Small intestine (tissue), 7 donors: ENCODE results near the gene FARP2. TPM values are rescaled to one million over a fixed set of nuclear protein-coding genes. Genes with fewer than 3 reads are reported as not detected.

Experiments used
- DNase-seq, 2 donors: peaks; one replicate each; pipeline versions ENCODE4 v3.0.0 to v3.0.0-alpha.2; 2013
- FAIRE-seq: peaks from 2 replicates; lab custom pipeline; 2012; peaks lifted over from hg19 to GRCh38; lab: Jason Lieb, UNC
- H3K27ac ChIP-seq, 3 donors: one replicate each; pipeline ENCODE4 v1.5.1; 2013; ENCODE audit warnings: low read length in 2 of 3, mild to moderate bottlenecking in 2 of 3, control low read depth in 1 of 3, inconsistent platforms in 1 of 3, low read depth in 1 of 3, moderate library complexity in 1 of 3
- H3K27me3 ChIP-seq, 3 donors: one replicate each; pipeline ENCODE4 v1.6.1; 2013; ENCODE audit warnings: low read length in 3 of 3, inconsistent platforms in 1 of 3; ENCODE audit not compliant: control insufficient read depth in 3 of 3, insufficient read depth in 3 of 3
- H3K36me3 ChIP-seq, 3 donors: one replicate each; pipeline ENCODE4 v1.6.1; 2013; ENCODE audit warnings: low read length in 3 of 3, inconsistent platforms in 1 of 3, low read depth in 1 of 3, mild to moderate bottlenecking in 1 of 3, moderate library complexity in 1 of 3; ENCODE audit not compliant: control insufficient read depth in 3 of 3, insufficient read depth in 2 of 3
- H3K4me1 ChIP-seq, 3 donors: one replicate each; pipeline ENCODE4 v1.6.1; 2013; ENCODE audit warnings: low read length in 2 of 3, inconsistent platforms in 1 of 3, low read depth in 1 of 3, mild to moderate bottlenecking in 1 of 3, moderate library complexity in 1 of 3; ENCODE audit not compliant: control insufficient read depth in 3 of 3, insufficient read depth in 2 of 3
- H3K4me3 ChIP-seq, 3 donors: one replicate each; pipeline ENCODE4 v1.5.1; 2013; ENCODE audit warnings: low read length in 3 of 3, control low read depth in 1 of 3, inconsistent platforms in 1 of 3, low read depth in 1 of 3, mild to moderate bottlenecking in 1 of 3, moderate library complexity in 1 of 3
- H3K9me3 ChIP-seq, 2 donors: one replicate each; pipeline ENCODE4 v1.6.1; 2013; ENCODE audit warnings: low read depth in 1 of 2, low read length in 1 of 2; ENCODE audit not compliant: control insufficient read depth in 2 of 2, insufficient read depth in 1 of 2
- WGBS, 3 donors: extraction: QIAGEN DNeasy Blood & Tissue Kit; methylation state at CpG; one replicate each; pipeline ENCODE4 v1.1.7; 2013; 5-methylcytosine and 5-hydroxymethylcytosine counted together
- polyA plus RNA-seq, 4 donors: library from polyadenylated mRNA; stranded (reverse) in 3 of 4; unstranded in 1 of 4; fragments of 200-250 nt in 3 of 4; fragments of 120-200 nt in 1 of 4; gene quantifications; one replicate each; pipeline versions ENCODE4 v1.2.1 to v1.2.3, GENCODE V29; 2013
- donor health status: healthy with polysubstance abuse.
- donor health status: control.
- donor health status: control.
- donor health status: Bipolar disorder and iron deficiency.
- donor health status: healthy.

The FARP2 gene
- polyA plus RNA-seq, 4 donors = 25.7 to 65.3 (median 49.8) TPM

DNA sequence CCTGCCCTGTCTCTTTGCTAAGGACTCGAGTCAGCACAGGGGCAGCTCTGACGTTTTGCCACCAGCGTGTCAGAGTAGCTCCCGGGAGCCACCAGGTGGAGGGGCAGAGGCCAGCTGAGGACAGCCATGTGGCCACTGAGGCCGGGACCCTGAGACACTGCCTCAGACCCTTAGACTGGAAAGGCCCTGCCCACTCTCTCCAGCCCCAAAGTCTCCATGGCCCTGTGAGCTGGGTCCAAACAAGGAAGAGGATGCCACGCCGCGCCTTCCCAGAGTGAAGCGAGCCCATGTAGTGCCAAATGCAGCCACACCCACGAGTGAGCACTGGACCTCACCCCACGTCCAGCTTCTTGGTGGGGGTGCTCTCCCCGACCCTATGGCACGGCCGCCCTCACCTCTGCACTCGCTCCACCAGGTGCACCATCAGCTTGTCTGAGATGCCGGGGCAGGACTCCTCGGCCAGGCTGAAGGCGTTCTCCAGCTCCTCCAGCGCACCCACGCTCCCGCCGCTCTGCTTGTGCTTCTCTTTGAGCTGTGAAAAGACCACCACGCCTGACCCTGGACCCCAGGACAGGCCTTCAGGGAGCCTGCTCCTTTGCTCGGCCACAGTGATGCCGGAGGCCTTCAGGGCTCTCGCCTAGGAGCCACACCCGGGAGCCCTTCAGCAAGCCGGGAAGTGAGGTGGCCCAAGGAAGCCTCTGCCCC lies 140.1 kb downstream of the FARP2 start:
- Histone ChIP-seq H3K36me3 (peaks cover 6 to 98% (median 18%) of the 10 kb centered on the region in 3 donors), H3K4me1 (peaks cover 0 to 8% (median 0%) of the 10 kb centered on the region in 3 donors), H3K9me3 (no peaks in the 10 kb centered on the region), H3K27me3 (no peaks in the 10 kb centered on the region), H3K27ac (peak overlapping the region in 2 of 3 donors; percentile 6 to 24), H3K4me3 (no peak overlapping the region)
- no peak for FAIRE-seq
- no peak for DNase-seq
- 89 to 91% (median 89%) methylated on average over 28 of the region's 28 CpGs for WGBS, 3 donors

DNA sequence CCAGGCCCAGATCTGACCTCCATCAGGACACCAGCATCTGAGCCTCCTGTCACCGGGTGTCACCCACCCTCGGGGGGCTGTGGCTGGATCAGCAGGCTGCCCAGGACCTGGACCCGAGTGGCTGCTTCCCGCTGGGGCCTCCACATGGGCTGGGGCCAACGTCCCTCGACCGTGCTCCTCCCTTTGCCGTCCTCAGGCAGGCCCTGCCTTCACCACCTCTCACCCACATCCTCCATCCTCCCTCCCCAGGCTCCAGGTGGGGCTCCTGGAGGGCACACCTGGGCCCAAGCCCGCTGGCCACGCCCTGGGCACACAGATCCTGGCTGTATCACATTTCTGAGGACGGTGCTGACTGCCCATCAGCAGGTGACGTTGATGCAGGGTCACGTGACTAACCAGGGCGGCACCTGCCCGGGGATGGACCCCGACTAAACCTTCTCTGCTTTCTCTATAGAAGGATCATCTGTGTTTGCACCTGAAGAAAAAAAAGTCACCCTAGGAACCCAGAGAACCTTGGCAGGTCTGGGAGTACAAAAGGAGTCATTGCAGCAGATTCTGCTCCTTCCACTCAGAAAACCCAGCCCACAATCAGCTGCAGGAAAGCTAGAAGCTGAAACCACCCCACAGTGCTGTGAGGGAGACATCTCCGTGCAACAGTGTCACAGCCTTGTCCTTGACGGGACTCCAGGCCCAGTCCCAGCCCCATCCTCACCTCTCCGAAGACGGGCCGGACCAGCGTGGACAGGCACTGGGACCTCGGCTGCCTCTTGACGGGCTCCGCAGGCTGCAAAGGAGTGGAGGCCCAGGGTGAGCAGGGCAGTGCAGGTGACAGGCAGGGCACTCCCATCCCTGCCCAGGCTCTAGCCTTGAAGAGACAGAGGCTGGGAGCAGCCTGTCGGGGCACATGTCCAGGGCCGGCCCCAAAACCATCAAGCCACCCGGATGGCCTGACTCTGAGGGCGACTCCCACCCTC lies 141.1 kb downstream of the FARP2 start:
- no peak overlapping the region for H3K4me3 ChIP-seq
- DNase-seq (peak in 1 of 2 donors; percentile 72), FAIRE-seq (no peak)
- peaks cover 0 to 8% (median 0%) of the 10 kb centered on the region in 3 donors for H3K4me1 ChIP-seq
- peaks cover 6 to 95% (median 15%) of the 10 kb centered on the region in 3 donors for H3K36me3 ChIP-seq
- peak overlapping the region in 2 of 3 donors; percentile 32 to 55 for H3K27ac ChIP-seq
- no peaks in the 10 kb centered on the region for H3K27me3 ChIP-seq
- H3K9me3 ChIP-seq = no peaks in the 10 kb centered on the region
- 51 to 78% (median 68%) methylated on average over 28 to 29 of the region's 29 CpGs for WGBS, 3 donors

DNA sequence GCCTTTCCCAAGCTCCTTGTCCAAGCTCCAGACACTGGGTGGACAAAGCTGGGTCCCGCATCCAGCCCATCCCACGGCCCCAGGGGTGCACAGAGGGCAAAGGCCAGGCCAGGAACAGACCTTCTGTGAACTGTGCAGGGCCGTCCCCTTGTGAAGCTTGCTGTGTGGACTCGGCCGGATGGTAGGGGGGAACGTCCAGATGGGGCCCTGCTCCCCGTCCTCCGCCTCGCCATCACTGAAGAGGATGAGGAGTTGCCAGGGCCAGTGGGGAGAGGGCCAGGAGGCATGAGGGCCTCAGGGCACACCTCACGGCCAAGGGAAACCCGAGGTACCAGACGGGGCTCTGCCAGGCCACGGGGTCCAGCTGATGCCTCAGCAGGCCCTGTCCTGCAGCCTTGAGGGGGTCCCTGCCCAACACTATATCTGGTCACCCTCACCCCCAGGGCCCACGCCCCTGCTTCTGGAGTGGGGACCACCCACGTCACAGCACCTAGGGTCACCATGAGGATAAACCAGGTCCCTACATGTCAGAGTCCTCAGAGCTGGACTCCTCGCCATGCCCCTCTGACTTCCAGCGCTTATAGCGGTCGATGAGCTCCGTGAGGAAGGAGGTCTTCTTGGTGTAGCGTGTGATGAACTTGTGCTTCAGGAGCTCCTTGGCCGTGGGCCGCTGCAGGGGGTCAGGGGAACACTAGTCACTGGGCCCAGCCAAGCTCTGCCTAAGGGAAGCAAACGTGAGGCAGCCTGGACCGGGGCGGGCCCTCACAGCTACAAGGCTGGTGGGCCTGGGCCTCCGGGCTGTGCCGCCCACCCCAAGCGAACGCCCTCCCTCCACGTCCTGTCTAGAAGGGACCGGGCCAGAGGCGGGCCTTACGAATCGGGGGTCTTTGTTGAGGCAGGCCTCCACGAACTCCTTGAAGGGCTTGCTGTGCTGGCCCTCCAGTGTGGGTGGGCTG lies 142.3 kb downstream of the FARP2 start:
- WGBS, 3 donors = 93 to 96% (median 94%) methylated on average over 36 of the region's 36 CpGs
- no peaks in the 10 kb centered on the region for H3K27me3 ChIP-seq
- no peak overlapping the region for H3K27ac ChIP-seq
- H3K4me3 ChIP-seq = no peak overlapping the region
- no peak for FAIRE-seq
- H3K4me1 ChIP-seq = peaks cover 0 to 8% (median 0%) of the 10 kb centered on the region in 3 donors
- H3K36me3 ChIP-seq = peaks cover 6 to 91% (median 12%) of the 10 kb centered on the region in 3 donors
- H3K9me3 ChIP-seq = no peaks in the 10 kb centered on the region
- no peak for DNase-seq

DNA sequence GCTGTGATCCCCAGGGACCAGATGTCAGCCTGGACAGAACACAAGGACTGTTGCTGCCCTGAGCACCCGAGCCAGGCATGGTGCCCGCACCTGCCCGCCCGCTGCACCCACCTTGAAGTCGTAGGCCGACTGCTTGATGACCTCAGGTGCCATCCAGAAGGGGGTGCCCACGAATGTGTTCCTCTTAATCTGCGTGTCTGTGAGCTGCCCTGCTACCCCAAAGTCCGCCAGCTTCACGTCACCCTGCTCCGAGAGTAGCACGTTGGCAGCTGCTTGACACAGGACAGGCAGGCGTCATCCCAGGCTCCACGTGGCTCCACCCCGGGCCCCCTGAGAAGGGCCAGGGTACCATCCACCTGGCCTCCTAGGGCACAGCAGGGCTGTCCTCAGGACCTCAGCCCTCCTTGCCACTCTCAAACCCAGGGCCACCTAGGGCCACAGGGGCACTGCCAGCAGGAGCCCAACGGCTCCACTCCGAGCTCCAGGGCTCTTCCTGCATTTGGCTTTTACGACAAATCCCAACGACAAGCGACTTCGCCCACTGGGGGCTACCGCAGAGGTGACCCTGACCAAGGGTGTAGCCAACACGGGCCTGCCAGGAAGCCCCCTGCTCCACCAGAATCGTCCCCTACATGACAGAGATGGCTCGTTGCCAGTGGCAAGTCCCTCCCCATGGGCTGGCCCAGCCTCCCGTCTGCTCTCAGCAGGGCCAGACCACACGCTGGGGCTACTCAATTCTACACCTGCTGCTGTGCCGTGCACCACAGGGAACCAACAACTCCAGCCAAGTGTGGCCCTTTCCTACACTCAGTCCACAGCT lies 143.3 kb downstream of the FARP2 start:
- Histone ChIP-seq H3K4me1 (peaks cover 0 to 5% (median 0%) of the 10 kb centered on the region in 3 donors), H3K36me3 (peaks cover 6 to 91% (median 14%) of the 10 kb centered on the region in 3 donors), H3K27ac (no peak overlapping the region), H3K9me3 (no peaks in the 10 kb centered on the region), H3K27me3 (no peaks in the 10 kb centered on the region), H3K4me3 (no peak overlapping the region)
- FAIRE-seq (no peak), DNase-seq (no peak)
- WGBS, 3 donors = 84 to 87% (median 85%) methylated on average over 27 to 28 of the region's 28 CpGs

DNA sequence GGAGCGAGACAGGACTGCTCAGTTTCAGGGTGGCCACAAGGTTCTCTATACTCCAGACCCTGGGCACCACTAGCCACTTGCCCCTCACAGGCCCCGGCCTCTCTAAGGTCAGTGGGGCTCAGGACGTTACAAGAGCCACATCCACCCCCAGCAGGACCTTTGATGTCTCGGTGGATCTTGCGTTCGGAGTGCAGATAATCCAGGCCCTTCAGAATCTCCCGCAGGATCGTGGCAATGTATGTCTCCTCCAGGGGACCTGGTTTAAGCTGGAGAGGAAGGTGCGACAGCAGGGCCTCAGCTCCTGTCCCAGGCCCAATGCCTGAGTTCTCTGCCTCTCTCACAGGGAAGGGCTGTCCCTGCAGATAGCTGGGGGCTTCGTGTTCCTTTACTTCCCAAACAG lies 143.9 kb downstream of the FARP2 start:
- no peaks in the 10 kb centered on the region for H3K27me3 ChIP-seq
- H3K4me1 ChIP-seq = no peaks in the 10 kb centered on the region
- FAIRE-seq = no peak
- H3K4me3 ChIP-seq = no peak overlapping the region
- H3K27ac ChIP-seq = no peak overlapping the region
- no peak for DNase-seq
- 93 to 95% (median 95%) methylated on average over 10 of the region's 10 CpGs for WGBS, 3 donors
- H3K9me3 ChIP-seq = no peaks in the 10 kb centered on the region
- H3K36me3 ChIP-seq = peaks cover 6 to 90% (median 13%) of the 10 kb centered on the region in 3 donors

DNA sequence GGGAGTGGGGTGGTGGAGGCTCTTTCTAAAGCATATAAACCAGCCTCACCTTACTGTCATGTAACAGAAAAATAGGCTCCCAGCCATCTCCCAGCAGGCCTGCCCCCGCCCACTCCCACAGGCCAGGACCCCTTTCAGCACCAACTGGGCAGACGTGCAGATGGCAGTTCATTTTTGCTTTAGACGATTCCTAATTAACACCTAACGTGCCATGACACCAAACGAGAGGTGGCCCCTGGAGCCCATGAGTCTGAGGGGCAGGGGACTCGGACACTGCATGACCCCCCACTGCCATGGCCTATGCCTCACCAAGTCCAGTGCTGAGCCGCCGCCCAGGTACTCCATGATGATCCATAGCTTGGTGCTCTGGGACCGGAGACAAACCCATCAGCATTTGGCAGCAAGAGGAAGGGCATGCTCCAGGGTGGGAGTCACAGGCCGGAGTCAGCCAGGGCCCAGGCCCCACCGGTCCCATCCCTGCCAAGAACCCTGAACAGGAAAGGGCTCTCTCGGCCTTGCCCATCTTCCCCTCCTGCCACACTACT lies 144.4 kb downstream of the FARP2 start:
- Histone ChIP-seq H3K9me3 (no peaks in the 10 kb centered on the region), H3K27ac (no peak overlapping the region), H3K27me3 (no peaks in the 10 kb centered on the region), H3K4me3 (no peak overlapping the region), H3K36me3 (peaks cover 6 to 90% (median 8%) of the 10 kb centered on the region in 3 donors), H3K4me1 (no peaks in the 10 kb centered on the region)
- DNase-seq (no peak), FAIRE-seq (no peak)
- WGBS, 3 donors = 89 to 93% (median 92%) methylated on average over 12 of the region's 12 CpGs

DNA sequence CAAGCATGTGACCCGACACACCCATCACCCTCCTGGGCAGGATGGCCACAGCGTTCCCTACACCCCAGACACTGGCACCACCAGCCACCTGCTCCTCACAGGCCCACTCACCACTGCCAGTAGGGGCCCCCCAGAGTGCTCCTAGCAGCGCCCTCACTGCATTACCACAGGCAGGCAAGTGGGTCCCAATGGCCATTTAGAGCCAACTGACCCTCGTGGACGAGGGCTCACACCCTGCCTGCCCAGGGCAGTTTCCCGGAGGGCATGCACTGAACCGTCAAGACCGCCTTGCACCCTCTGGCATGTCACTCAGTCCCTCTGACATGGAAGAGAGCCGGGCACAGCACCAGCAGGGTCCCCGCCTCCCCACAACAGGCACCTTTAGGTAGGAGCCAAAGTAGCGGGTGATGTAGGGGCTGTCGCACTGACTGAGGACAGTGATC lies 145.0 kb downstream of the FARP2 start:
- FAIRE-seq (no peak), DNase-seq (no peak)
- Histone ChIP-seq H3K4me1 (no peaks in the 10 kb centered on the region), H3K27me3 (no peaks in the 10 kb centered on the region), H3K4me3 (no peak overlapping the region), H3K9me3 (no peaks in the 10 kb centered on the region), H3K27ac (no peak overlapping the region), H3K36me3 (peaks cover 4 to 90% (median 5%) of the 10 kb centered on the region in 3 donors)
- 91 to 93% (median 91%) methylated on average over 12 of the region's 12 CpGs for WGBS, 3 donors
